AG09309 (cell line): Measurements from ENCODE around the gene ANTXRL.
"Not testable (repeated sequence)": the region's sequence is repeated elsewhere in the genome, so short reads cannot be mapped to it uniquely, and the experiment has no call there.

Experiments used
- DNase-seq: peaks from one replicate; pipeline ENCODE4 v3.0.0-alpha.2; 2010; ENCODE audit warnings: low read depth
- H3K4me3 ChIP-seq: 2 replicates; pipeline ENCODE4 v1.5.1; 2011; ENCODE audit warnings: mild to moderate bottlenecking, low read depth, low read length, moderate library complexity; ENCODE audit not compliant: control insufficient read depth

Gene ANTXRL

DNA sequence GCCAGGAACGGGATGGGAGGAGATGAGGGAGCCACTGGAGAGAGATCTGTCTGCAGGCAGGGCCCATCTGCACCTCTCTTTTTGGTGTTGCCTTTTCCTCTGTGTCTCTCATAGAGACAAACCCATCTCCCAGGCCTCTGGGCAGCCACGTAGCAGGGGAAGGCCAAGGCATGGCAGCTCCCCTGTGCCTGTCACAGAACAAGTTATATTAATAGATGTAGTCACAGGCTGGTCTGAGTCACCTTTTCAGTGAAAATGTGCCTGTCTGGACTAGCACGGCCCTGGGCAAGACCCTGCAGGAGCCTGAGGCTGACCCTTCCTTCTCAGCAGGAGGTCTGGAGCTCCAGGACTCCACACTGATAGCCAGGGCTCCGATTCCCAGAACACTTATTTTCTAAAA lies 90.9 kb downstream of the ANTXRL start:
- DNase-seq, H3K4me3 ChIP-seq: not testable (repeated sequence)

DNA sequence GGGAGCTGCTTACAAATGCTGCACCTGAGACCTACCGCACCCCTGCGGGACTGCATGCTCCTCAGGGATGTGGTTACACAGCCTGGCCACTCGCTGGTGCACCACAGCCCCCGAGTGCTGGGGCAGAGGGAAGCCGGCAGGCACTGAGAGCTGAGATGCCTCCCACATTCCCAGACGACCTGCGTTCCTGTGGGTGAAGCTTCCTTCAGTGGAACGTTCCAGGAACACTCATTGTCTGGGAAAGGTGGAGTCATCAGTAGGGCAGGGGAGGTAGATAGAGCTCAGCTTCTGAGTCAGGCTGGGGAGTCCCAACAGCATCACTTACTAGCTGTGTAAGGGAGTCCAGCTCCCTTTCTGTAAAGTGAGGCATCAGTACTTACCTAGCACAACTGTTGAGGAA lies 91.3 kb downstream of the ANTXRL start:
- not testable (repeated sequence) for DNase-seq, H3K4me3 ChIP-seq

DNA sequence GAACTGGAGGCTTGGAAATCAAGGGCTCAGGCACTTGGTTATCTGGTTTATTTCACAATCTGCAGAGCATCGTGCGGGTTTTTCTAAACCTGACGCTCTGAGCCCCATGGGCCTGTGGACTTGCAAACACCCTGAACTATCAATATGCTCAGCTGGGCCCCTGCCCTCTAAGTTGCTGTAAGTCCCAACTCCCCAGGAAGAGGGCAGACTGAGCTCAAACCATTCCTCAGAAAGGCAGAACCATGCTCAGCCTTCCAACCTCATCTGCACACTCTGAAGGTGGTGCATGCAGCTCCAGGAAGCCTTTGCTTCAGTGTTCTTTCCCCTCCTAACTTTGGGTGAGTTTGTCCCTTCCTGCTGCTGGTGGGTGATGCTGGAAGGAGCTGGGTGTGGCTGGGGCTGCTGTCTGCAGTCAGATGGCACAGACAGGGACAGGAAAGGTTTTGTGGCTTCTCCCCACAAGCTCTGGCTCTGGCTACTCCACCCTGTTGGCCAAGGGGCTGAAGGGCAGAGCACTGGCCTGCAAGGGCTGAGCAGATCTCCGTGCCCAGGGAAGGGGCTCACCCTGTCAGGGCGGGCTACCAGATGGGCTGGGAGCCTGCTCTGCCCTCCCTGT lies 92.5 kb downstream of the ANTXRL start:
- H3K4me3 ChIP-seq, DNase-seq: not testable (repeated sequence)
